ENCODE data around the gene DNMBP.
"Not testable (repeated sequence)": the region's sequence is repeated elsewhere in the genome, so short reads cannot be mapped to it uniquely, and the experiment has no call there.

The DNMBP gene

DNA sequence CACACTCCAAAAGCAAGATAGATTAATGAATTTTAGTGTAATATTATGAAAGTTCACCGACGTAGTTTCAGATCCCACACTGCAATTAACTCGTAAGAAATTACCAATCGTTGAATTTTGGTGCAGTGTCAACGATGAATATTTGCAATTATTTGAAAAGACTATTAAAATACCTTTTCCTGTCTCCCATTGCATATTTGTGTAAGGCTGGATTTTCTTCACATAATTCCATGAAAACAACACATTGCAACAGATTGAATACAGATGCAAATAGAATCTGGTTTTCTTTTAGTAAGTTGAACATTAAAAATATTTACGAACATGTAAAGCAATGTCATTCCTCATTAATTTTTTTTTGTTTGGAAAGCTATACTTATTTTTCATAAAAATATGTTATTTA lies 50.9 kb downstream of the DNMBP start:
- no peak overlapping the region for H3K4me3 ChIP-seq (ENCODE audit: low read depth, low read length)
- TF ChIP-seq, protein P1, sequence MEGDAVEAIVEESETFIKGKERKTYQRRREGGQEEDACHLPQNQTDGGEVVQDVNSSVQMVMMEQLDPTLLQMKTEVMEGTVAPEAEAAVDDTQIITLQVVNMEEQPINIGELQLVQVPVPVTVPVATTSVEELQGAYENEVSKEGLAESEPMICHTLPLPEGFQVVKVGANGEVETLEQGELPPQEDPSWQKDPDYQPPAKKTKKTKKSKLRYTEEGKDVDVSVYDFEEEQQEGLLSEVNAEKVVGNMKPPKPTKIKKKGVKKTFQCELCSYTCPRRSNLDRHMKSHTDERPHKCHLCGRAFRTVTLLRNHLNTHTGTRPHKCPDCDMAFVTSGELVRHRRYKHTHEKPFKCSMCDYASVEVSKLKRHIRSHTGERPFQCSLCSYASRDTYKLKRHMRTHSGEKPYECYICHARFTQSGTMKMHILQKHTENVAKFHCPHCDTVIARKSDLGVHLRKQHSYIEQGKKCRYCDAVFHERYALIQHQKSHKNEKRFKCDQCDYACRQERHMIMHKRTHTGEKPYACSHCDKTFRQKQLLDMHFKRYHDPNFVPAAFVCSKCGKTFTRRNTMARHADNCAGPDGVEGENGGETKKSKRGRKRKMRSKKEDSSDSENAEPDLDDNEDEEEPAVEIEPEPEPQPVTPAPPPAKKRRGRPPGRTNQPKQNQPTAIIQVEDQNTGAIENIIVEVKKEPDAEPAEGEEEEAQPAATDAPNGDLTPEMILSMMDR (IDR thresholded peaks at IDR 0.05; ENCODE audit: low read depth, low read length) = no peak

DNA sequence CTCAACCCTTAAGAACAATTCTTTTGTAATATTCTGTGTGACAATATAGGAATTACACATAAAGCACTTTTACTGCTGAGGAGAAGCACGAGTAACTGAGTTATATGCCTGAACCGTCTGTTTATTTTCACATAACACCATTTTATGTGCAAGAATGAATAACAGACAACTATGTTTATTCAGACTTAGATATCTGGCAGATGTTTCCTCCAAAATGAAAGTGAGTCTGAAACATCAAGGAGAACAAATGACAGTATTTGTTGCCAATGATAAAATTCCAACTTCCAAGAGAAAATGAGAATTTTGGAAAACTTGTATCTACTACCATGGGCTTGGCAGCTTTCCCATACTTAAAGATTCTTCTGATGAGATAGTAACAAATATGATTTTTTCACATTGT lies 51.4 kb downstream of the DNMBP start:
- TF ChIP-seq, protein P1 (IDR thresholded peaks at IDR 0.05; ENCODE audit: low read depth, low read length) = no peak
- no peak overlapping the region for H3K4me3 ChIP-seq (ENCODE audit: low read depth, low read length)

DNA sequence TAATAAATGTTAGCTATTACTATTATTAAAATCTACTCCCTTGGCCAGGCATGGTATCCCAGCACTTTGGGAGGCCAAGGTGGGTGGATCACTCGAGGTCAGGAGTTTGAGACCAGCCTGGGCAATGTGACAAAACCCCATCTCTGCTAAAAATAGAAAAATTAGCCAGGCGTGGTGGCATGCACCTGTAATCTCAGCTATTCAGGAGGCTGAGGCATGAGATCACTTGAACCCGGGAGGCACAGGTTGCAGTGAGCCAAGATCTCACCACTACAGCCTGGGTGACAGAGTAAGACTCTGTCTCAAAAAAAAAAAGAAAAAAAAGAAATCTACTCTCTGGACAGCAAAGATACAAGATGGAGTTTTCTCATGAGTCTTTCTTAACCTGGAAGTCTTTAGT lies 56.2 kb downstream of the DNMBP start:
- not testable (repeated sequence) for H3K4me3 ChIP-seq (ENCODE audit: low read depth, low read length)

DNA sequence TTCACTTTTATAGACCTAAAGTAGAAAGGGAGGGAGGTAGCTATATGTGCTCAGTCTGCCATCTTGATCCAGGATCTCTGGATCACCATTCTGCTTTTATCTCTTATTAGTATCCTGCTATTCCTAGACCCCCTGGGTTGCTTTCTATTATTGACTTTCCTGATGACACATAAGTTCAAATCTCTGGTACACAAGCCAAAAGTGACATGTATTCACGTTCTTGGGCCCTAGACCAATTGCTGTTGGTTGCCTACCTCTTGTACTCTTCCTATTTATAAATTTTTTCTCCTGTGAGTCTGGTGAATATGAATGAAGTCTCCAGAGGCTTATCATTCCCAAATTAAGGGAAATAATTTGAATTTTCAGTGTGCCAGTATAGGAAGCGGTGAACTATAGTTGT lies 56.9 kb downstream of the DNMBP start:
- TF ChIP-seq, protein P1 (IDR thresholded peaks at IDR 0.05; ENCODE audit: low read depth, low read length) = no peak
- no peak overlapping the region for H3K4me3 ChIP-seq (ENCODE audit: low read depth, low read length)

- H3K4me3 ChIP-seq (ENCODE audit: low read depth, low read length) = not testable (repeated sequence)
Observed at GRCh38 chr10:99946051-99946450, 63.7 kb downstream of the DNMBP start.

GRCh38 chr10:99945263-99945662 lies 64.5 kb downstream of the DNMBP start:
- TF ChIP-seq, protein P1 (IDR thresholded peaks at IDR 0.05; ENCODE audit: low read depth, low read length) = no peak

GRCh38 chr10:99944860-99945259 lies 64.9 kb downstream of the DNMBP start:
- no peak overlapping the region for H3K4me3 ChIP-seq (ENCODE audit: low read depth, low read length)

More at GRCh38 chr10:99945263-99945662, 64.5 kb downstream of the DNMBP start:
- H3K4me3 ChIP-seq (ENCODE audit: low read depth, low read length) = no peak overlapping the region

DNA sequence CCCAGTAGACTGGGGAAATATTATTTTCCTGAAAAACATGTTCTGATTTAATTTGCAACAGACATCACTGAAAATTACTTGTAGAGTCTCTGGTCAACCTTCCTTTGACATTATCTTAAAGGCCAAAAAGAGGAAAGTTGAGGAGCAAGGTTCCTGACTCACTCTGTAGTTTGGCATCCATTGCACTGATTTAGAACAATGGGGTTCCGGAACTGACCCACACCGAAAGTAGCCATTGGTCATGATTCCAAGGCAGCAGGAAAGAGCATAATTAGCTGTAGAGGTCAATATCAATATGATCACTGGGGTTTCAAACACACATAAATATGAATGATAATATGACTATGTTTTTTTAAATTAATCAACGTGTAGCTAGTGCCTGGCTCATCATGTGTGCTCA lies 65.8 kb downstream of the DNMBP start:
- no peak overlapping the region for H3K4me3 ChIP-seq (ENCODE audit: low read depth, low read length)
- TF ChIP-seq, protein P1 (IDR thresholded peaks at IDR 0.05; ENCODE audit: low read depth, low read length) = no peak

More at GRCh38 chr10:99944860-99945259, 64.9 kb downstream of the DNMBP start:
- TF ChIP-seq, protein P1 (IDR thresholded peaks at IDR 0.05; ENCODE audit: low read depth, low read length) = no peak
